ENCODE results near the gene GPAT2.
A peak's percentile ranks its signal among the peaks of the same experiment; 100 is the strongest.
"Not testable (repeated sequence)": the region's sequence is repeated elsewhere in the genome, so short reads cannot be mapped to it uniquely, and the experiment has no call there.

The GPAT2 gene

GRCh38 chr2:96016321-96016720, 18.4 kb downstream of the GPAT2 start:
- not testable (repeated sequence) for H3K9me3 ChIP-seq (ENCODE audit: low read depth, low read length); H3K36me3 ChIP-seq (ENCODE audit: insufficient read depth, low read length); H3K27ac ChIP-seq; H3K4me3 ChIP-seq; DNase-seq (ENCODE audit: low read depth, low spot score); H3K9ac ChIP-seq (ENCODE audit: insufficient read length)

- H3K4me3 ChIP-seq; DNase-seq (ENCODE audit: low read depth, low spot score); H3K9me3 ChIP-seq (ENCODE audit: low read depth, low read length); H3K36me3 ChIP-seq (ENCODE audit: insufficient read depth, low read length); H3K9ac ChIP-seq (ENCODE audit: insufficient read length); H3K27ac ChIP-seq: not testable (repeated sequence)
These were observed 21.9 kb downstream of the GPAT2 start for GRCh38 chr2:96012792-96013264.

- not testable (repeated sequence) for H3K27ac ChIP-seq; H3K9me3 ChIP-seq (ENCODE audit: low read depth, low read length); H3K9ac ChIP-seq (ENCODE audit: insufficient read length); H3K36me3 ChIP-seq (ENCODE audit: insufficient read depth, low read length); H3K4me3 ChIP-seq; DNase-seq (ENCODE audit: low read depth, low spot score)
These were observed 22.5 kb downstream of the GPAT2 start for GRCh38 chr2:96012086-96012791.

DNA sequence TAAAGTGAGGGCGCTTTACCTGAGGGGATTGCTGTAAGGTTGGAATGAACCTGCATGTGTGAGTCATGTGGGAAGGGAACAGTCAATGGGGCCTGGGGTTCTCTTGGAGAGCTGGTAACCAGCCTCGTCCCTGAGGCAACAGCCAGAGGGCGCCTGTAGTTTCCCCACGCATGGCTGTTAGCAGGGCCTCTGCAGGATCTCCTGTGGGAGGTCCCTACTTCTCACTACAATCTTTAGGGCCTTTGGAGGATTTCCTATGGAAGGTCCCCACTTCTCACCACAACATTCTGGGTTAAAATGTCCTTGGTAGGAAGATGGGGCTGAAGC, 23.6 kb downstream of the GPAT2 start:
- H3K9me3 ChIP-seq (ENCODE audit: low read depth, low read length); H3K27ac ChIP-seq; H3K36me3 ChIP-seq (ENCODE audit: insufficient read depth, low read length); DNase-seq (ENCODE audit: low read depth, low spot score); H3K9ac ChIP-seq (ENCODE audit: insufficient read length): not testable (repeated sequence)
- H3K4me3 ChIP-seq: 0 out of 2 replicates have a peak overlapping the region, but pooled peaks have one; percentile 47

DNA sequence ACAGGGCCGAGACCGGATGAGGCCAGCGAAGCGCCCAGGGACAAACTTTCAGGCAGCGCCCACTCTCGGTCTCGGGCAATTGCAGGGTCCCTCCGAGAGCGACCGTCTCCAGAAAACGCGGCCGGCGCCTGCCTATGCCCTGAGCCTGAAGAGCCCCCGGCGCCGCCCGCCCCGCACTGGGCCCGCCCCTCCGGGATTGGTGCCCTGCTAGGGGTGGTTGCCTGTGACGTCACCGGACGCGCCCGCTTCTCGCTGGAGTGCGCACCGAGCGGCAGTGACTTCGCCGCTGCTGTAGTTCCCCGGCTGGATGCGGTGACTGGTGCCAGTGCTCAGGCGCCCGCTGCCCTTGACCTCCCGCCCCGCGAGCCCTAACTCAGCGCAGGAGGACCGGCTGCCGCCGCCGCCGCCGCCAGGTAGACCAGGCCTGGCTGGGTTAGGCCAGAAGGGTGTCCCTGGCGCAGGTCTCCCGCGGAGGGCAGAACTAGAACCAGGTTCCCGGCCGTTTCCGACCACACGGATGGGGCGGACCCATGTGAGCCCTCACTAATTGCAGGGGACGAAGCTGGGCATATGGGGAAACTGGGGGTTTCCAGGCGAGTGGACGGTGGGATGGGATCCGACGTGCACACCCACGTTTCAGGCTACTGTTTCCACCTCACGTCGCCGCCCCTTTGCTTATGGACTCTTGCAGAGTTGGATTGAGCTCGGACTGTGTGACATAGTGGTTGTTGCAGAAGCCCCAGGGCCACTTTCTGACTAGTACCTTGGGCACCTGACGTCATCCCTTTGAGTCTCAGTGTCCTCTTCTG, 24.2 kb downstream of the GPAT2 start:
- not testable (repeated sequence) for DNase-seq (ENCODE audit: low read depth, low spot score); H3K9me3 ChIP-seq (ENCODE audit: low read depth, low read length); H3K27ac ChIP-seq; H3K36me3 ChIP-seq (ENCODE audit: insufficient read depth, low read length); H3K9ac ChIP-seq (ENCODE audit: insufficient read length)
- H3K4me3 ChIP-seq: peak overlapping the region; percentile 67

DNA sequence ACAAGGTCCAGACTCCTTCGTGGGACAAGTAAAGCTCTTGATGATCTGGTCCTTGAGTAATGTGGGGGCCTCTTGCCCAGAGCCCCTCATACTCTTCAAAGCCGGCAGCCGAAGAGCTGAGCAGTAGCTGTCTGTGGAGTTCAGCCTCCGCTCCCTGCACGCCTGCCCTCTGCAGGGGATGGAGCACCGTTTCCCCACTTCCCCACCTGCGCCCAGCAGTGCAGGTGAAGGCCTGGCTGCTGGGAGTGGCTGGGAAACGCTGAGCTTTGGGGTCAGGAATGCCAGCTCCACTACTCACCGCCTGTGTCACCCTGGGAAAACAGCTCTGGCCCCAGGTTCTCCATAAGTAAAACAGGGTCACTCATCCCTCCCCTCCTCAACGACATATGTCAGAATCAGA, 24.9 kb downstream of the GPAT2 start:
- H3K9me3 ChIP-seq (ENCODE audit: low read depth, low read length); H3K9ac ChIP-seq (ENCODE audit: insufficient read length); DNase-seq (ENCODE audit: low read depth, low spot score); H3K27ac ChIP-seq; H3K36me3 ChIP-seq (ENCODE audit: insufficient read depth, low read length): not testable (repeated sequence)
- H3K4me3 ChIP-seq: peak overlapping the region; percentile 67

DNA sequence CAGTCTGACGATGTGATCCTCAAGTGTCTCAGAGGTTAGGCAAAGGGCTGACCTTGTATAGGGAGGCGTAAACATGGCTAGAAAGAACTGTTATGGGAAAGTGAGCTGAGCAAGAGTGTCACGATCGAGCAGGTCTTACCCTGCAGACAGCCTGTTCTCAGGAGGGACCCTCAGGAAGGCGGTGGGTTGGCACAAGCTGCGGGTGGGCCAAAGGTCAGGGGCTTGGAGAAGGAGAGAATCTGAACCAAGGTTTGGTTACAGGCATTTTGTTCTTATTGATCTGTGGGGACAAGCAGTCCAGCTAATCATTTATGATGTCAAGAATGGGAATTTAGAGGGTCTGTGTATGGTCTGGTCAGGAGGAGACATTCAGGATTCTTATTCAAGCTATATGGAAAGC, 26.7 kb downstream of the GPAT2 start:
- H3K36me3 ChIP-seq (ENCODE audit: insufficient read depth, low read length); DNase-seq (ENCODE audit: low read depth, low spot score); H3K9ac ChIP-seq (ENCODE audit: insufficient read length); H3K4me3 ChIP-seq; H3K9me3 ChIP-seq (ENCODE audit: low read depth, low read length); H3K27ac ChIP-seq: not testable (repeated sequence)

DNA sequence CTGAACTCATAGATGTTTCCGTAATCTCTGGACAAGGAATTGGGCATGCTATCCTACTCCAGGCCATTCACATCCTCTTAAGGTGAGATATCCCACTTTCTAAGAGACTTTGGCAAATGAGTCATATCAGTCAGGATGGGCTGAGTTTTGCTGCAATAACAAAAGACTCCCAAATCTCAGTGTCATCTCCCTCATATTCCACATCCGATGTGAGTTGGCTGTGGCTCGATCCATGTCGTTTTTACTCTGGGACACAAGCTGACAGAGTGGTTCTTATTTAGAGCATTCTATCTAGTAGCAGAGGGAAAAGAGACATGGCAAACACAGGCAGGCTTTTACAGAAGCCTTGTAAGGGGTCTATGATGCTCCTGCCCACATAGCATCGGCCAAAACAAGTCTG, 28.5 kb downstream of the GPAT2 start:
- not testable (repeated sequence) for DNase-seq (ENCODE audit: low read depth, low spot score); H3K4me3 ChIP-seq; H3K9me3 ChIP-seq (ENCODE audit: low read depth, low read length); H3K9ac ChIP-seq (ENCODE audit: insufficient read length); H3K27ac ChIP-seq; H3K36me3 ChIP-seq (ENCODE audit: insufficient read depth, low read length)

GRCh38 chr2:95992520-95993272, 42.0 kb downstream of the GPAT2 start:
- not testable (repeated sequence) for H3K27ac ChIP-seq; DNase-seq (ENCODE audit: low read depth, low spot score); H3K9me3 ChIP-seq (ENCODE audit: low read depth, low read length); H3K36me3 ChIP-seq (ENCODE audit: insufficient read depth, low read length)
- peak overlapping the region; percentile 85 for H3K4me3 ChIP-seq
- peak overlapping the region; percentile 69 for H3K9ac ChIP-seq (ENCODE audit: insufficient read length)

DNA sequence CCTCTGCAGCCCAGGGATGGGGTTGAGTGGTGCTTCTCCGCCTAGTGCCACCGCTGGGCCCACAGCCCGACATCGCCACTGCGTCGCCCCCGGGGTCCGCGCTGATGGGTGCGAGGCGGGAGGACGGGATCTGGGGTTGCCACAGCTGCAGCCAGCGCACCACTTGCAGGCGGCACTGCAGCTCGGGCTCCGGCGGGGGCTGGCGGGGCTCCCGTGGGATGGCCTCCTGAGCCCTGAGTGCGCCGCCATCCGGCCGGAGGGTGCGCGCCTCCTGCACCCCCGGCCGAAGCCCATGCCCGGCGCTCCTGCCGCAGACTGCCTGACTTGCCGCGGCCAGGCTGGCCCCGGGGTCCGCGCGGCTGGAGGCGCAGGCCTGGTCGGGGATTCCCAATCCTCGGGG, 42.6 kb downstream of the GPAT2 start:
- H3K9ac ChIP-seq (ENCODE audit: insufficient read length); H3K9me3 ChIP-seq (ENCODE audit: low read depth, low read length); DNase-seq (ENCODE audit: low read depth, low spot score); H3K36me3 ChIP-seq (ENCODE audit: insufficient read depth, low read length); H3K27ac ChIP-seq: not testable (repeated sequence)
- H3K4me3 ChIP-seq: peak overlapping the region; percentile 85

- H3K4me3 ChIP-seq: peak within 1 kb of the TSS; percentile 89
- peak within 1 kb of the TSS; percentile 72 for H3K9ac ChIP-seq (ENCODE audit: insufficient read length)
- H3K9me3 ChIP-seq (ENCODE audit: low read depth, low read length); H3K27ac ChIP-seq; DNase-seq (ENCODE audit: low read depth, low spot score); H3K36me3 ChIP-seq (ENCODE audit: insufficient read depth, low read length): not testable (repeated sequence)
These were observed 43.2 kb downstream of the GPAT2 start, which contains the start of gene ANKRD36C for GRCh38 chr2:95991351-95992094. TSS of gene ANKRD36C (minus strand) at chr2:95991824. CDS start at chr2:95991708, 116 bp downstream.

DNA sequence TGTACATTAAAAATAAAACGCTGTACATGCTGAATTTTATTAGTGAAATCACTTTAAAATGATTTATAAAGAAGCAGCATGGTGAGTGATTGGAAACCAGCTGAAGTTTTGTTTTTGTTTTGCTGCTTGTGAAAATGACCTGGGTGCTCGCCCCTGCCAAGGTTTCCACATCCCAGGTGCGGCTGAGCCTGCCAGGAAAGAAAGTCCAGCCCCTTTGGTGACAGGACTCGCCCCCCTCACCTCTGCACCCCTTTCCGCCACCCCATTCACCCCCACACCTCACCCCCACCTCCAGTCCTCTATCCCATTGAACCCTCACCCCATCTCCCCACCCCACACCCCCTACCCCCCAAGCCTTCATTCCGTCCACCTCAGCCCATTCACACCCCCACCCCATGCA, 43.8 kb downstream of the GPAT2 start:
- not testable (repeated sequence) for H3K36me3 ChIP-seq (ENCODE audit: insufficient read depth, low read length); H3K9me3 ChIP-seq (ENCODE audit: low read depth, low read length); DNase-seq (ENCODE audit: low read depth, low spot score); H3K9ac ChIP-seq (ENCODE audit: insufficient read length); H3K27ac ChIP-seq; H3K4me3 ChIP-seq

Data from SK-N-MC (cell line).